Breast epithelium (tissue), 3 donors: ENCODE results near the gene HNRNPA3.

Source experiments
- POLR2A ChIP-seq: fragments of 450-650 bp; IDR thresholded peaks from one replicate; pipeline ENCODE4 v1.6.1; 2016; ENCODE audit warnings: antibody characterized with exemption, mild to moderate bottlenecking, moderate library complexity
- POLR2AphosphoS5 ChIP-seq, 3 donors: sonication (generic); formaldehyde crosslinking; IDR thresholded peaks; one replicate each; pipeline ENCODE4 v1.6.1; 2017; ENCODE audit warnings: antibody characterized with exemption in 3 of 3
- TF ChIP-seq, protein P1 (sequence below), 3 donors: fragments of 450-650 bp; IDR thresholded peaks; one replicate each; pipeline ENCODE4 v1.5.1; 2016 to 2017; ENCODE audit warnings: antibody characterized with exemption in 3 of 3, mild to moderate bottlenecking in 3 of 3, moderate library complexity in 3 of 3

DNA sequence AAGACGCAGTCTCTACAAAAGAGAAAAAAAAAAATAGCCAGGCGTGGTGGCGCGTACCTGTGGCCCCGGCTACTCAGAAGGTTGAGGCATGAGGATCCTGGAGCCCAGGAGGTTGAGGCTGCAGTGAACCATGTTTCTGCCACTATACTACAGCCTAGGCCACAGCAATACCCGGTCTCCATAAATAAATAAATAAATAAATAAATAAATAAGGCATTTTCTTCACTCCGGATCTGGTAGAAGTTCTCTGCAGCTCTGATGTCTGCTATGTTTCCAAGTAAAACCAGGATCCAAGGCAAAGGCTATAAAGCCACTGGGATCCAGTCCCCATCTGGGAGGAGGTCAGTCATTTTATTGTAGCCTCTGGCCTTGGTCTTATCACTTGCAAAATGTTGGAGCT, 36.4 kb downstream of the HNRNPA3 start:
- TF ChIP-seq, protein P1, sequence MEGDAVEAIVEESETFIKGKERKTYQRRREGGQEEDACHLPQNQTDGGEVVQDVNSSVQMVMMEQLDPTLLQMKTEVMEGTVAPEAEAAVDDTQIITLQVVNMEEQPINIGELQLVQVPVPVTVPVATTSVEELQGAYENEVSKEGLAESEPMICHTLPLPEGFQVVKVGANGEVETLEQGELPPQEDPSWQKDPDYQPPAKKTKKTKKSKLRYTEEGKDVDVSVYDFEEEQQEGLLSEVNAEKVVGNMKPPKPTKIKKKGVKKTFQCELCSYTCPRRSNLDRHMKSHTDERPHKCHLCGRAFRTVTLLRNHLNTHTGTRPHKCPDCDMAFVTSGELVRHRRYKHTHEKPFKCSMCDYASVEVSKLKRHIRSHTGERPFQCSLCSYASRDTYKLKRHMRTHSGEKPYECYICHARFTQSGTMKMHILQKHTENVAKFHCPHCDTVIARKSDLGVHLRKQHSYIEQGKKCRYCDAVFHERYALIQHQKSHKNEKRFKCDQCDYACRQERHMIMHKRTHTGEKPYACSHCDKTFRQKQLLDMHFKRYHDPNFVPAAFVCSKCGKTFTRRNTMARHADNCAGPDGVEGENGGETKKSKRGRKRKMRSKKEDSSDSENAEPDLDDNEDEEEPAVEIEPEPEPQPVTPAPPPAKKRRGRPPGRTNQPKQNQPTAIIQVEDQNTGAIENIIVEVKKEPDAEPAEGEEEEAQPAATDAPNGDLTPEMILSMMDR (IDR thresholded peaks at IDR 0.05) = no peak
- TF ChIP-seq POLR2A (no peak), POLR2AphosphoS5 (IDR thresholded peaks at IDR 0.05) (no peak)
